AG09309 (cell line): ENCODE measurements around the gene ZNF564.
"Not testable (repeated sequence)": the region's sequence is repeated elsewhere in the genome, so short reads cannot be mapped to it uniquely, and the experiment has no call there.

Experiments used
- DNase-seq: peaks from one replicate; pipeline ENCODE4 v3.0.0-alpha.2; 2010; ENCODE audit warnings: low read depth
- H3K4me3 ChIP-seq: 2 replicates; pipeline ENCODE4 v1.5.1; 2011; ENCODE audit warnings: mild to moderate bottlenecking, low read depth, low read length, moderate library complexity; ENCODE audit not compliant: control insufficient read depth
- TF ChIP-seq, protein P1 (sequence below): IDR thresholded peaks from 2 replicates; pipeline ENCODE4 v1.5.1; 2011; ENCODE audit warnings: mild to moderate bottlenecking, low read depth, low read length, inconsistent platforms; ENCODE audit not compliant: insufficient read depth, control insufficient read depth; ENCODE audit errors: missing control alignments

Gene ZNF564

DNA sequence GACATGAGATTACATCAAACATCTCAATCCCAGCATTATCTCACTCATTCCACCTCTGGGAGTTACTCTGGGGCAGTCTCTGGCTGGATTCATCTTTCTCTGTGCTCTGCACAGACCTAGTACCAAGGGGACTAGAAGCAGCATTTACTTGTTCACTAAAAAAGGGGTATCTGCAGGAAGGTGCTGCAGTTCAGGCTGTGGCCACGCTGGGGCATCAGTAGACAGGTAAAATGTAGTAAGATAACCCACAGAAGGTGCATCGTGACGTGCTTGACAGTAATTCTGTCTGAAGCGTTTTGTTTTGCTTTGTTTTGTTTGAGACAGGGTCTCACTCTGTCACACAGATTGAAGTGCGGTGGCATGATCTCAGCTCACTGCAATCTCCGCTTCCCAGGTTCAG lies 29.3 kb downstream of the ZNF564 start:
- TF ChIP-seq, protein P1, sequence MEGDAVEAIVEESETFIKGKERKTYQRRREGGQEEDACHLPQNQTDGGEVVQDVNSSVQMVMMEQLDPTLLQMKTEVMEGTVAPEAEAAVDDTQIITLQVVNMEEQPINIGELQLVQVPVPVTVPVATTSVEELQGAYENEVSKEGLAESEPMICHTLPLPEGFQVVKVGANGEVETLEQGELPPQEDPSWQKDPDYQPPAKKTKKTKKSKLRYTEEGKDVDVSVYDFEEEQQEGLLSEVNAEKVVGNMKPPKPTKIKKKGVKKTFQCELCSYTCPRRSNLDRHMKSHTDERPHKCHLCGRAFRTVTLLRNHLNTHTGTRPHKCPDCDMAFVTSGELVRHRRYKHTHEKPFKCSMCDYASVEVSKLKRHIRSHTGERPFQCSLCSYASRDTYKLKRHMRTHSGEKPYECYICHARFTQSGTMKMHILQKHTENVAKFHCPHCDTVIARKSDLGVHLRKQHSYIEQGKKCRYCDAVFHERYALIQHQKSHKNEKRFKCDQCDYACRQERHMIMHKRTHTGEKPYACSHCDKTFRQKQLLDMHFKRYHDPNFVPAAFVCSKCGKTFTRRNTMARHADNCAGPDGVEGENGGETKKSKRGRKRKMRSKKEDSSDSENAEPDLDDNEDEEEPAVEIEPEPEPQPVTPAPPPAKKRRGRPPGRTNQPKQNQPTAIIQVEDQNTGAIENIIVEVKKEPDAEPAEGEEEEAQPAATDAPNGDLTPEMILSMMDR, result no peak
- H3K4me3 ChIP-seq, result no peak overlapping the region
- DNase-seq, result no peak

DNA sequence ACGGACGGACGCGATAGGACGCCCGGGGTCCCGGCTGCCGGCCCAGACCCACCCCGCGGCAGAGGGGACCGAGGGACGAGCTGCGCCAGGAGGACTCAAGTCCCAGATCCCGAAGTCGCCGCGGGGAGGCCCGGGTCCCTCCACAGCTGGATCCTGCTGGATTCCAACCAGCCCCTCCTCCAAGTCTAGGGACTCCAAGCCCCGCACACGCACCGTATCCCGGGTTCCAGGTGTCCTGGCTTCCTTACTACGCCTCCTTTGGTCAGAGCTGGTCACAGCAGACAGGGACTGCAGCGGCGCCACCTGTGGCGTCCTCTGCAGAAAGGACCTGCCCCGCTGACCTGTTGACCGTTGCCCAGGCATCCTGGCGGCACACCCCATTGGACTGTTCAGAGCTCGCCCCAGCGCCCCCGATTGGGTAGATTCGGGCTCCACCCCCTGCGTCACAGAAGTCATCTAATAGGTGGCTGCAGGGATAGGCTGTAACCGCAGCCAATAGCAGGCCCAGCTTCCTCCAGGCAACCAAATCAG lies 37.7 kb downstream of the ZNF564 start:
- TF ChIP-seq, protein P1, result no peak
- H3K4me3 ChIP-seq, result no peak overlapping the region
- DNase-seq, result no peak

DNA sequence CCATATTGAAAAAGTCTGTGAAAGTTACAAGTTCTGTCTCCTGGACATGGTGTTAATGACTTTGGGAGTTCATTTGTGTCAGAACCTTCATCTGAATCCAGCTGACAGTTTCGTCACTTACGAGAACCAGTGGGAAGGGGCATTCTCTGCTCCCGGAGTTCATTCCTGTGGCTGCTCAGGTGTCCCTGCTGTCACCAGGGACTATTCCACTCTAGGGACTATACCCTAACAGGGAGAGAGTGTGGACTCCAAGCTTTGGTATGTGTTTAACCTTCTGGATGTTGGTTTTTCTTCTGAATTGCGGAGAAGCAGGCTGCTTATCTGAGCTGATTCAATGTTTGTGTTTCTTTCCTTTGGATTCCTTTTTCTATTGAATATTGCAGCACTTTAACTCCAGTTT lies 54.2 kb downstream of the ZNF564 start:
- TF ChIP-seq, protein P1, result no peak
- DNase-seq, result no peak

DNA sequence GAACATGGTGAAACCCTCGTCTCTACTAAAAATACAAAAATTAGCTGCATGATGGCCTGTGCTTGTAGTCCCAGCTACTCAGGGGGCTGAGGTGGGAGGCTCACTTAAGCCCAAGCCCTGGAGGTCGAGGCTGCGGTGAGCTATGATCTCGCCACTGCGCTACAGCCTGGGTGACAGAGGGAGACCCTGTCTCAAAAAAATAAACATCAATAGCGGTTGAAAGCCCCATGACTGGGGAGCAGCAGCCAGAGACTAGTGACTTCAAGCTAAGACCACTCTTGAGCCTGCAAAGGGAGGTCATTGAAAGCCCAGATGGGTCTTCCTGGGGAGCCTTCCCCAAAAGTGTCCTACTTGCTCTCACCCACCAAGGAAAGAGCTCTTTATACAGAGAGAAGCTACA lies 54.8 kb downstream of the ZNF564 start:
- TF ChIP-seq, protein P1, result no peak
- no peak overlapping the region for H3K4me3 ChIP-seq
- DNase-seq, result no peak

More for the DNA sequence above, 54.2 kb downstream of the ZNF564 start:
- no peak overlapping the region for H3K4me3 ChIP-seq

DNA sequence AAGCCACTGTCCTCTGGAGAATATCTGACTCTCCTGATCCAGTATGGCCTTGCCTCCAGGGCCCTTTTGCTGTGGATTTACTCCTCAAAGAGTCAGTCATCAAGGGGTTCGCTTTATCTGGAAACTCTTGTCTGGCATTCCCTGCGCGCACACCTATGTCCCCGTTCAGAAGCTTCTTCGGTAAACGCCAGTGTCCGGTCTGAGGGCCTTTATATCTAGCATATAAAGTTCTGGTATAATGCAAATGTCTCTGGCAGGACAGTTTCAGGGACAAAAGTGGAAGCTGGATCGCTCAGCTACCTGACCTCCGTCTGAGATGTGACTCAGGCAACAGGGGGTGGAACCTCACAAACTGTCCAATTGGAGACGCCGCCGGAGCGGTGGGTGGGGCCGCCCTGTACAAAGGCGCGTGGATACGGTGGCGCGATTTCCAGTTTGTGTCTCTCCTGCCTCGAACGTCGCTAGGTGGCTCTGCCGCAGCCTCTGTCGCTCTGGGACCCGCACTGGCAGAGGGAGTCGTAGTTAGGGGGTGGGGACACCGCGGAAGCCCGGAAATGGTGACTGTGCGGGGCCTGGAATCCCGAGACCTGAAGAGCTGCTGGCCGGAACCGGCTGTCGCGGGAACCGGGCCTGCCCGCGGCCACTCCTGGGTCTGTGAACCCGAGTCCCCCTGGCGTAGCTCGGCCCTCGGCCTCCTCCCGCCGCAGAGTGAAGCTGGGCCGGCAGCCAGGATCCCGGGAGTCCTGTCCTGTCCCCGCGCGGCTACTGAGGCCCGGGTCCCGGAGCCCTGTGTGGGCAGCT lies 56.1 kb downstream of the ZNF564 start:
- H3K4me3 ChIP-seq, result peak overlapping the region; percentile 76
- peak; percentile 44 for DNase-seq

DNA sequence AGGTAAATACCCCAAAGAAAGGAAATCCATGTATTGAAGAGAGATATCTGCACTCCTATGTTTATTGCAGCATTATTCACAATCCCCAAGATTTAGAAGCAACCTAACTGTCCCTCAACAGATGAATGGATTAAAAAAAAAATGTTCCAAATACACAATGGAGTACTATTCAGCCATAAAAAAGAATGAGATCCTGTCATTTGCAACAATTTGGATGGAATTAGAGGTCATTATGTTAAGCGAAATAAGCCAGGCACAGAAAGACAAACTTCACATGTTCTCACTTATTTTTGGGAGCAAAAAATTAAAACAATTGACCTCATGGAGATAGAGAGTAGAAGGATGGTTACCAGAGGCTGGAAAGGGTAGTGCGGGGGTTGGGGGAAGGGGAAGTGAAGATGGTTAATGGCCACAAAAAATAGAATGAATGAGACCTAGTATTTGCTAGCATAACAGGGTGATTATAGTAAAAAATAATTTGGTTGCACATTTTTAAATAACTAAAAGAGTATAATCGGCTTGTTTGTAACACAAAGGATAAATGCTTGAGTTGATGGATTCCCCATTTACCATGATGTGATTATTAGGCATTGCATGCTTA lies 56.9 kb downstream of the ZNF564 start:
- TF ChIP-seq, protein P1, result no peak
- H3K4me3 ChIP-seq, result no peak overlapping the region
- DNase-seq, result no peak

More for the DNA sequence above, 56.1 kb downstream of the ZNF564 start:
- TF ChIP-seq, protein P1, result peak; percentile 43

DNA sequence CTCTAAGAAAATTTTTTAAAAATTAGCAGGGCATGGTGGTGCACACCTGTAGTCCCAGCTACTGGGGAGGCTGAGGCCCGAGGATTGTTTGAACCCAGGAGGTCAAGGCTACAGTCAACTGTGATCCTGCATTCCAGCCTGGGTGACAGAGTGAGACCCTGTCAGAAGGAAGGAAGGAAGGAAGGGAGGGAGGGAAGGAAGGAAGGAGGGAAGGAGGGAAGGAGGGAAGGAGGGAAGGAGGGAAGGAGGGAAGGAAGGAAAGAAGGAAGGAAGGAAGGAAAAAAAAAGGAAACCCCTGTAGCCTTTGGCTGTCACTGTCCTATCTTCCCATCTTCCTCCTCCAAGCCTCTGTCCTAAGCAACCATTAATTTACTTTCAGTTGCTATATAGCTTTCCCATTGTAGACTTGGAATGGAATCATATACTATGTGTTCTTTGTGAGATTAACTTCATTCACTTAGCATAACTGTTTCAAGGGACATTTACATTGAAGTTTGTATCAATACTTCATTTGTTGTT lies 65.0 kb downstream of the ZNF564 start:
- not testable (repeated sequence) for DNase-seq, H3K4me3 ChIP-seq
